HT-29 (cell line): Measurements from ENCODE around the gene FBXO41. TPM values are rescaled to one million over a fixed set of nuclear protein-coding genes. Genes with fewer than 3 reads are reported as not detected.
"Not testable (repeated sequence)": the region's sequence is repeated elsewhere in the genome, so short reads cannot be mapped to it uniquely, and the experiment has no call there.

ENCODE experiments used
- DNase-seq: peaks from one replicate; pipeline ENCODE4 v3.0.0-alpha.2; 2015; ENCODE audit warnings: low spot score
- total RNA-seq: library from RNA; depleted of rRNA; stranded (reverse); fragments of >200 nt; shearing (Covaris generic); gene quantifications from 2 replicates; pipeline ENCODE4 v1.2.3, GENCODE V29; 2014

Gene FBXO41
- total RNA-seq, 1 experiment from 2014 or later = 26.8 TPM

- DNase-seq = not testable (repeated sequence)
Observed at GRCh38 chr2:73262691-73263429, 21.4 kb downstream of the FBXO41 start.

DNA sequence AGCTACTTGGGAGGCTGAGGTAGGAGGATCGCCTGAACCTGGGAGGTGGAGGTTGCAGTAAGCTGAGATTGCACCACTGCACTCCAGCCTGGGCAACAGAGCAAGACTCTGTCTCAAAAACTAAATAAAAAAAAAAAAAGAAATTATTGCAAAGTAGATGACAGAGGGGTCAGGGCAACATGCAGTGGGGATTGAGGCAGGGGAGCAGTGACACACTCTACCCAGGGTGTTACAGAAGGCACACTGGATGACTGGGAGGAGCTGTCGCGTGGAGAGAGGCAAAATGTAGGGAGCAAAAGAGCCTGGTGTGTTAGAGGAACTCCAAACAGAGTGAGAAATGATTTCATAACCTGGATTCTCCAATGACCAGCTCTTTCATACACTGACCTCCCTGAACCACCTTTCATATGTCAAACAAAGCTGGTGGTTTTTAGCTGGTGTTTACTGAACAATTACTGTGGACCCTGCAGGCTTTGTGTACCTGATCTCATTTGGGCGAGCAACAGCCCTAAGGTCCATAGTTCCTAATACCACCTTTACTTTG lies 22.1 kb downstream of the FBXO41 start:
- no peak for DNase-seq

- DNase-seq = peak; percentile 26
Observed at GRCh38 chr2:73260338-73260984, 23.8 kb downstream of the FBXO41 start.

- no peak for DNase-seq
Observed at GRCh38 chr2:73259704-73260337, 24.5 kb downstream of the FBXO41 start.

GRCh38 chr2:73259276-73259675 lies 25.0 kb downstream of the FBXO41 start:
- no peak for DNase-seq

GRCh38 chr2:73258913-73259215 lies 25.4 kb downstream of the FBXO41 start:
- no peak for DNase-seq

GRCh38 chr2:73258186-73258912 lies 25.9 kb downstream of the FBXO41 start:
- no peak for DNase-seq

GRCh38 chr2:73257425-73258125 lies 26.7 kb downstream of the FBXO41 start:
- DNase-seq = no peak

DNA sequence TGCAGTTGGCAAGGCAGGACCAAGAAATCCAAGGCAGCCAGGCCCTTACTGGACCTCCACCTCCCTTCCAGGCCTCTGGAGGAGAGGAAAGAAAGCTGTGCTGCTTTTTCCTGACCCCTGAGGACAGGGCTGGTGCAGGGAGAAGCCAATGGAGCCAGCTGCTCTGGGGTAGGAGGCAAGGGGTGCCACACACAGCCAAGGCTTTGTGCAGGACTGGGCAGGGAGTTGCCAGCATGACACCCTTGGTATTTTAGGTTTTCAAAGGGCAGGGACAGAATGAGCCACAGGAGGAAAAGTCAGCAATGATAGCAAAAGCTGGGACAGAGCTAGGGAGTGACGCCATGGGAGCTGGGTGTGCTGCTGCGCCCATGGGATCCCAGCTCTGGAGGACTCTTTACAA lies 27.3 kb downstream of the FBXO41 start:
- no peak for DNase-seq

DNA sequence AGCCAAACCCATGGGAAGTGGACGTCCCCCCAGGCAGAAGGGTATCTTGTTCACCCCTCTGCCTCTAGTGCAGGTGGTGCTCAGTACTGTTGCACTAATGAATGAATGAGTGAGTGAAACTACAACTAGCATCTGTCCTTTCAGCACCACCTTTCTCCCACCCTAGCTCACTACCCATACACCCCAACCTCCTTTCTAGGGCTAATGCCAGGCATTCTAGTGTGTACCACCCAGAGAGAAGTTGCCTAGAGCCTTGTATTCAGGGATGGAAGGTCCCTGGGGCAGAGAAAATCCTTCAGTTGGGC lies 27.7 kb downstream of the FBXO41 start:
- DNase-seq = no peak

DNA sequence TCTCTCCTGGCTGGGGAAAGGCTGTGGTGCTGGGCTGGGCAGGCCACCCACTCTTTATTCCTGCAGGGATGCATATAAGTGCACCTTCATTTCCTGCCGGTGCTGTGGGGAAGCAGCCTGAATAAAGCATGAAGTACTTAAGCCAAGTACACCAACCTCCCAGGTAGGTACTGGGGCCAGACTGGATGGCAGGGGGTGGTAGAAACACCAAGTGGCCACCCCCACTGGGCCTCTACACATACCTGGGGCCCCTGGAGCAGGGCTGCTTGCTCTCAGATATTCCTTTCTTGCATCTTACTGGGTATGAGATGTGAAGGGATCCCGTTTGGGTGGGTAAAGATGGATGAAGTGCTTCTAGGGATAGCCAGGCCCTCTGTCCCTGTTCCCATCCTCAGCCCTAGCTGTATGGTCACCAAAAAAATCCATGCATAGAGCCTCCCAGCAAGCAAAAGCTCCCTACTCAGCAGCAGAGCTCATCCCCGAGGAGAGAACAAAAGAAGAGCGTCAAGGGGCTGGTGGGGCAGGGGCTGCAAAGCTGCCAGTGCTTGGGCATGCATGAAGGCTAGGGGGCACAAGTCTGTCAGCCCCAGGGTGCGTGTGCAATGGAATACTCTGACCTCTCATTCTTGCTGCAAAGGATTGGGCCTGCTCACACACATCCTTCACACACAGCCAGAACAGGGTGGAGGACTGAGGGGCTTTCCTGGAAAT lies 28.2 kb downstream of the FBXO41 start:
- DNase-seq = no peak

GRCh38 chr2:73255007-73255644 lies 29.2 kb downstream of the FBXO41 start:
- DNase-seq = no peak

GRCh38 chr2:73254343-73255006 lies 29.8 kb downstream of the FBXO41 start:
- DNase-seq = peak; percentile 5

GRCh38 chr2:73253901-73254300 lies 30.4 kb downstream of the FBXO41 start:
- DNase-seq = peak; percentile 4

DNA sequence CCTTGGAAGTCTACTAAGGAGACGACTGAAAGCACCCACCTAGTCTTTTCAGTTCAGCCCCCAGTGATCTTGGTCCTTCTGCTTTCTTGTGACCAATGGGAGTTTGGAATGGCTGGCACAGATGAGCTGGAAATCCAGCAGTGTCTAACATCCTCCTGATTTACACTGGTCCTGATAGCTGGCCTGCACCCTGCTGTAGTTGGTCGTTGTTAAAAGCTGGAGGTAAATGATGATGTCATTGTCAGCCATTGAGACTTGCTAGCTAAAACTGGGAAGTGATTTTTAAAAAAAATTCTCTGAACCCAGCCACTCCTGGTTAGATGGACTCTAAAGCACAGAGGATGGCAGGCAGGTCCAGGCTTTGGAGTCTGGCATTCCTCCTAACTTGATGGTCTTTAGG lies 30.9 kb downstream of the FBXO41 start:
- no peak for DNase-seq

GRCh38 chr2:73252238-73253027 lies 31.8 kb downstream of the FBXO41 start:
- no peak for DNase-seq

DNA sequence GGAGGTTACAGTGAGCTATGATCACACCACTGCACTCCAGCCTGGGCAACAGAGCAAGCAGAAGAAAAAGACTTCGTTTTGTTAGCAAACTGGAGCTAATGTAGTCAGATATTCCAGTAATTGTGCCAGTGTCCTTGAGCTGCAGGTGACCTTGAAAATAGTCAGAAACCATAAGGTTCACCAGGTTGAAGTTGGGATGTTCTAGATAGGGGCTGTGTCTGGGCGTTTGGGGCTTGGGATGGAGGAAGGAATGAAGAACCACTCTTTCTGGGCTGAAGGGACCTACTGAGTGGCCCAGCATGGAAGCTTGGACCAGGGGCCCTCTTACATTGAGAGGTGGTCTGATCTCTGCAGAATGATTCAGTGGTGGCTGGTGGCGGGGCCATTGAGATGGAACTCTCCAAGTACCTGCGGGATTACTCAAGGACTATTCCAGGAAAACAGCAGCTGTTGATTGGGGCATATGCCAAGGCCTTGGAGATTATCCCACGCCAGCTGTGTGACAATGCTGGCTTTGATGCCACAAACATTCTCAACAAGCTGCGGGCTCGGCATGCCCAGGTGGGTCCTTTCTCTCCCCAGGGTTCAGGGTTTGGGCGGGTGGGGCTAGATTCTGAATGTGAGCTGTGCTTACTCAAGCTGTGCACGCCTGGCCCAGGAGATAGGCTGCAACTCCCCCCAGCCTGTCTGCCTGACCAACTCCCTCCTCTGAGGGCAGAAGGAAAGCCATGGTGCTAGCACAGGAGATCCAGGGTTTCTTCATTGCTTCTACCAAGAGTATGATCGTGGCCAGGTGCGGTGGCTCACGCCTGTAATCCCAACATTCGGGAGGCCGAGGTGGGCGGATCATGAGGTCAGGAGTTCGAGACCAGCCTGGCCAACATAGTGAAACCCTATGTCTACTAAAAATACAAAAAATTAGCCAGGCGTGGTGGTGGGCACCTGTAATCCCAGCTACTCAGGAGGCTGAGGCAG lies 33.1 kb downstream of the FBXO41 start:
- no peak for DNase-seq

GRCh38 chr2:73249636-73250035 lies 34.6 kb downstream of the FBXO41 start:
- no peak for DNase-seq
